GM21825 (cell line): Measurements from ENCODE around the gene ACSBG1.
"Not testable (repeated sequence)": the region's sequence is repeated elsewhere in the genome, so short reads cannot be mapped to it uniquely, and the experiment has no call there.

ENCODE experiments used
- ATAC-seq: cut with Tn5 transposase; IDR thresholded peaks from one replicate; pipeline ENCODE4 v1.9.1; 2021; ENCODE audit warnings: mild to moderate bottlenecking, moderate library complexity; ENCODE audit not compliant: unreplicated experiment

ACSBG1 gene

DNA sequence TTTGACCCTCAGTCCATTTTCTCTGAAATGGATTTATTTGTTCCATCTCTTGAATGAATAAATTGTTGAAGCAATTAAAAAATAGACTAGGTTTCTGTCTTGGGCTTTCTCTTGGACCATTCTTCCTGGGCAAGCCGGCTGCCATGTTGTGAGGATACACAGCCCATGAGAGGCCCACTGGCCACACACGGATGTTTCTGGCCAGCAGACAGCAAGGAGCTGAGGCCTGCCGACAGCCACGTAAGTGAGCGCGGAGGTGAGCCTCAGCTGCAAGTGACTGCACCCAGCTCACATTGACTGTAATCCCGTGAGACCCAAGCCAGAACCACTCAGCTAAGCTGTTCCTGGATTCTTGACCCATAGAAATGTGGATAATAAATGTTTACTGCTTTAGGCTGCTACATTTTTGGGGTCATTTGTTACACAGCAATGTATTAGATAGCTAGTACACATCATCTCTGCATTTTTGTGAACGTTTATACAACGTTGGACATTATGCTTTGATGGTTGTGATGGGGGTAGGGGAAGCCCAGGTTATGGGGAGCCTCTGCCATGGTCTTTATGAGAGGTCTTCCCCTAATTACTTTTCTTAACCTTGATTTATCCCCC is 62.4 kb downstream of the ACSBG1 start:
- no peak for ATAC-seq

DNA sequence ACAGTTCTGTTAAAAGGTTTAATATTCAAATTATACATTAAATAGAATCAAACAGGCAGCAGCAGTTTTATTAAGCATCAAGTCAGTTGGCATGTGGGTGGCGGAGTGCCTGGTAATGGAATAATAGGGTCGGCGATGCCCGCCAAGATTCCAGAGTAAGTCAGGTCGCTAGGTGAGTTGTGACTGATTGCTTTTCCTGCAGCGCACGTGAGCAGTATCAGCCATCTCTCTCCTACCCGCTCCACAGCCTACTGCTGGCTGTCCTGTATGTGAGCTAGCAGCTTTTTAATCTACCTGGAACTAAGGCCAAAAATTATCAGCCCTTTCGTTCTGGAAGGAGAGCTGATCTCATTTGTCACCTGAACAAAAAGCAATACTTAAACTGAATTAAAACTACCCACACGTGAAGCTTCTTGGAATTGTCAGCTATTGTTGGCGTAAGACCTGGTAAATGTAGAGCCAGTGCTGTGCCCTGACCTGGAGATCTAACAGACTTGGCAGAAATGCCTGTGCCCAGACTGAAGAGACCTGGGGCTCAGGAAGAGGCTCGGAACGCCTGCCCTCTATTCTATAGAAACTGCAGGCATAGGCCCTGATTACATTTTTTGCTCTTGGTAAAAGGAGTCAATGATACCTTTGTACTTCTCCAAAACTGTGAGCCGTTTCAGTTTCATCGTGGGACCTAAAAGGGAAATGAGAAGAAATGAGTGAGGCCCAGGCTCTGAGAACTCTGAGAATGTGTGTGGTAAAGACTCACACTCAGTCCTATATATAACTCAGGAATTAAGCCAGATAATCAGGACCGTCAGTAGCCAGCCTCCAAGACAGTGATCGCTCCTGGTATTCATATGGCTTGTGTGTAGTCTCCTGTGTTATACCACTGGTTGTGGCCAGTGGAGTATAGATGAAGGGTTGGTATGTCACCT is 63.3 kb downstream of the ACSBG1 start:
- peak; percentile 73 for ATAC-seq

DNA sequence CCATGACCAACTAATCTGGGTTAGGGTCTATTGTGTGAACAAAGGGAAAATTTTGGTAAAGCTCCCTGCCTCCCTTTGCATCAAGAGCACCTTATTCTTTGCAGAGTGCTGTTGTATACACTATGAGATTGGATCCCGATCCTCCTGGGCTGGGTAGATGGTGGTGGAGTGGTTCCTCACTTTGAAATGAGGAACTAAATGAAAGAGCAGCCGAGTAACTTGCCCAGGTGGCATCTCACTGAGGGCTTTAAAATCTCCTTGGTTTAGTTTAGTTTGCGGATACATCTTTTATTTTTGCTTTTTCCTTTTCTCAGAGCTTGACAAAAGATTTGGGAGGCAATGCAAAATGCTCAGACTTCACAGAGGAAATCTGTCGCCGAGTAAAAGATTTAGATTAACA is 65.8 kb downstream of the ACSBG1 start:
- ATAC-seq, result no peak

DNA sequence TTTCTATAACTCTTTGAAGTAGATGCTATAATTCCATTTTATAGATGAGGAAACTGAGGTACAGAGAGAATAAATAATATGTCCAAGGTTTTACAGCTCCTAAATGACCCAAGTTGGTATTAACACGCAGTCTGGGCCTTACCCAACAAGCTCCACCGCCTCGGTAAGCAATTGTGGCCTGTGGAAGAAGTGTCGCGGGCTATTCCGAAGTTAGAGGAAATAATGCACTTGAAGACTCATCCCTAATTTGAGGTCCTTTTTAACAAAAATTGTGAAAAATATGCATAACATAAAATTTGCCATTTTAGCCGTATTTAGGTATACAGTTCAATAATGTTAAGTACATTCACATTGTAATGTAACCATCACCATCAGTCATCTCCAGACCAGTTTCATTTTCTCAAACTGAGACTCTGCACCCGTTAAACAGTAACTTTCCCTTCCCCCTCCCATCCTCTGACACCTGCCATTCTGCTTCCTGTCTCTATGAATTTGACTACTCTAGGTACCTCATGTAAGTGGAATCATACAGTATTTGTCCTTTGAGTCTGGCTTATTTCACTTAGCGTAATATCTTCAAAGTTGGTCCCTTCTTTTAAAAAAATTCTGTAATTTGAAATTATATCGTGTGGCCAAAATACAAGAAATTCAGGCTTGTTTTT is 67.0 kb downstream of the ACSBG1 start:
- peak; percentile 66 for ATAC-seq

DNA sequence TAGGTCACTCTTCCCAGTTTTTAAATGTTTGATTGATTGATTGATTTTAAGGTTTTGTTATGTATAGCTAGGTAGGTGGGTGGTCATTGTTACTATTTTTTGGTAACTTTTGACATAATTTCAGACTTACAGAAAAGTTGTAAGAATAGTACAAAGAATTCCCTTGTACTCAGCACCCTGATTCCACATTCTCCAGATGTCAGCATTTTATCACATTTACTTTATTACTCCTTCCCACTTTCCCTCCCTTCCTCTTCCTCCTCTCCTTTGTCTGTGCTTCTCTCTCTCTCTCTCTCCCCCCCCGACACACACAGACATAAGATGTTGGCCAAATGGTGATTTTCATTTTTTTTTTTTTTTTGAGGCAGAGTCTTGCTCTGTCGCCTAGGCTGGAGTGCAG is 70.4 kb downstream of the ACSBG1 start:
- ATAC-seq, result no peak

DNA sequence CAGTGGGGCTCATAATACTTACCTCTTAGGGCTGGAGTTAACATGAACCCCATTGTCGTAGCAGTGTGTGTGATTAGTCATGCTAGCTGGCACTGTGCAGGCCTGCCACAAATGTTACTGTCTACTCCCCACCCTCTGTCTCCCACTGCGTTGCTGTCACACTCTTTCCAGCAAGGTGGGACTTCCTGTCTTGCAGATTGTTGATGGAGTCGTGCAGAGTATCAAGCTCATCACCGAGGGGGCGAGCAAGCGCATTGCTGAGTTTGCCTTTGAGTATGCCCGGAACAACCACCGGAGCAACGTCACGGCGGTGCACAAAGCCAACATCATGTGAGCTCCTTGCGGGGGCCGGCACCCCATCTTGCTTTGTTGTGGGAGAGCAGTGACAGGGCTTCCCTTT is 72.3 kb downstream of the ACSBG1 start:
- no peak for ATAC-seq

DNA sequence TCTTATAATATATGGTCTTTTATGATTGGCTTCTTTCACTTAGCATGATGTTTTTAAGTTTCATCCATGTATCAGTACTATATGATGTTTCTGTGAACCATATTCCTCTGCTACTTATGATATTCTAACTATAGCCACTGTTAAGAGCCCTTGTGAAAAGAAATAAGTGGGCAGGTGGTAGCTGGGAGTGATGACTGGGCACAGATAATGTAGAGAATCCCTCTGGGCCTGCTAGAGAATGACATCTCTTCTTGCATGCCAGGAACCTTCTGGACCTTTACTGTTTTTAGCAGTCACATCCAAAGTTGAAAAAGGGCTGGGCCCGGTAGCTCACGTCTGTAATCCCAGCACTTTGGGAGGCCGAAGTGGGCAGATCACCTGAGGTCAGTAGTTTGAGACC is 75.0 kb downstream of the ACSBG1 start:
- no peak for ATAC-seq

DNA sequence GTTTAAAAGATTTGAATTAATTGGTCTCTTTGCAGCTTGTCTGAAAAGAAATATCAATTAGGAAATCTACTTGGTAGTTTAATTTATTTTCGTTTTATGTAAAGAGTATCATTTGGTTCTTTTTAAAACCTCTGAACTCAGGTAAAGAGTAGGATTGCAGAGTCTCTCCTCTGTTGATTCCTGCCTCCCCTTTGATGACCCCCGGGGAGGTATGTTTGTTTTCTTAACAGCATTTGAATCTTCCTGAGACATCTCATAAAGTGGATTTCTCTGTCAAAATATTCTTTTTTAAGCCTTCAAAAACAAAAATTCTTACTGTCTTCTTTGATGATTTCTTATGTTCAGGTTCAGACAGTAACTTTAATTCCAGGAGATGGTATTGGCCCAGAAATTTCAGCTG is 77.2 kb downstream of the ACSBG1 start:
- no peak for ATAC-seq

DNA sequence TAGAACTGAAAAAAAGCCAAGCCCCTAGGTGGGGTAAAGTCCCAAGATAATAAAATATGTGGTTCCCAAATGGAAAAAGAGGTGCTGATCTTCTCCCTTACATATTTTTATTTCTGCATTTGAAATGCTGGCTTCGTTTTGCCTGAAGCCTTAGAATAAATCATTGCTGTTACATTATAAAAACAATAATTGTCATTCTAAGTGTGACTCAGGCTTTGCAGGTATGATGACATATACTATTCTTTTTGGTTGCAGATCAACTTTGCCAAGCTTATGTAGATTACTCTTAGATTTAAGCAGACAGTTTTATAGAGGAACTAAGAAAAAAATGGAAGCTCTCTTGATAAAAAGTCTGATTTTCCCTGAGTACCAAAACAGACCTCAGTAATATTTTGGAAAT is 77.7 kb downstream of the ACSBG1 start:
- ATAC-seq, result no peak

DNA sequence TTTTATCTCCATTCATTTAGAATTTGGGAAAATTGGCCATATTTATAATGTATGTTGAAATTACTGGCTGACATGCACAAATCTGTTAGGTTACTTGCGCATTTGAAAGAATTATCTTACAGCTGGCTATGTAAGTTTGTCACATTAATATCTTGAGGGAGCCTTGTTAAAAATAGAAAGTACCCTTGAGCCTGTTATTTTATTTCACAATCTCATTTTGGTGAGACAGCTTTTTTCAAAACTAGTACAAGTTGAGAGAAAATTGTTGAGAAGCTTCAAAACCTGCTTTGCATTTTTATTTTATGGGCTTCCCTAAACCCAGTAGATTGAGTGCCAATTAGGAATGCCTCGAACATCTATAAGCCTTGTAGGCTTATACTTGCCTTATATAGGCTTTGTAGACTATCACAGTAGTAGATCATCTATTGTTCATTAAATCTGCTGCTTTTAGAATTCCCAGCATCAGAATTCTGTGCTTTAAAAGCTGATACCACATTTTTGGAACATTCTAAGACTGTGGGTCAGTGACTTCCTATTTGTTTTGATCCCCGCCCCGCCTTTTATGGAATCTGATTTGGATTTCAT is 78.9 kb downstream of the ACSBG1 start:
- no peak for ATAC-seq

DNA sequence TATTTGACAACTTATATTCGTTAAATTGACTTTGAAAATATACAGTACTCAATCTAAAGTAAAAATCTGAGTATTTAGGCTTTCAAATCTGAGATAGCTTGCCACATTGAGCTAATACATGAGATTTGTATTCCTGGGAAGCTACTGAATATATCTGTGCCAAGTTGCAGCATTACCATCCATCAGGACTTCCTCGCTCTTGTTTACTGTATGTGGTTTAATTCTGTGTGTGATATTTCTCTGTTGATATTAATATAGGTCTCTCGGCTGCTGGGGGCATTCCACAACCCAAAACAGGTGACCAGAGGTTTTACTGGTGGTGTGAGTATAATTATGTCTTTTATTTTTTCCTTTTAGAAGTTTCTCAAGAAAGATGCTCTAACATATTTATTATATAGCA is 79.4 kb downstream of the ACSBG1 start:
- no peak for ATAC-seq

DNA sequence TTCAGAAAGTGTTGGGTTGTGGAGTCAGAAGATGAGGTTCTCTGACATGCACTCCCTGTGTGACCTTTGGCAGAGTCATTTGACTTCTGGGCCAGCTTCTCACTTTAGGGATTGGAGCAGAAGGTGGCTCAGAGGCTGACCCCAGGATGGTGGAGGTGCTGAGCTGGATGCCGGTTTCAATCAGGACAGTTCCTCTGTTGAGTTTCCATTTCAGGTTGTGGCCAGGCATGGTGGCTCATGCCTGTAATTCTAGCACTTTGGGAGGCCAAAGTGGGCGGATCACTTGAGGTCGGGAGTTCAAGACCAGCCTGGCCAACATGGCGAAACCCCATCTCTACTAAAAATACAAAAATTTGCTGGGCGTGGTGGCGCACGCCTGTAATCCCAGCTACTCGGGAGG is 83.3 kb downstream of the ACSBG1 start:
- ATAC-seq, result not testable (repeated sequence)

DNA sequence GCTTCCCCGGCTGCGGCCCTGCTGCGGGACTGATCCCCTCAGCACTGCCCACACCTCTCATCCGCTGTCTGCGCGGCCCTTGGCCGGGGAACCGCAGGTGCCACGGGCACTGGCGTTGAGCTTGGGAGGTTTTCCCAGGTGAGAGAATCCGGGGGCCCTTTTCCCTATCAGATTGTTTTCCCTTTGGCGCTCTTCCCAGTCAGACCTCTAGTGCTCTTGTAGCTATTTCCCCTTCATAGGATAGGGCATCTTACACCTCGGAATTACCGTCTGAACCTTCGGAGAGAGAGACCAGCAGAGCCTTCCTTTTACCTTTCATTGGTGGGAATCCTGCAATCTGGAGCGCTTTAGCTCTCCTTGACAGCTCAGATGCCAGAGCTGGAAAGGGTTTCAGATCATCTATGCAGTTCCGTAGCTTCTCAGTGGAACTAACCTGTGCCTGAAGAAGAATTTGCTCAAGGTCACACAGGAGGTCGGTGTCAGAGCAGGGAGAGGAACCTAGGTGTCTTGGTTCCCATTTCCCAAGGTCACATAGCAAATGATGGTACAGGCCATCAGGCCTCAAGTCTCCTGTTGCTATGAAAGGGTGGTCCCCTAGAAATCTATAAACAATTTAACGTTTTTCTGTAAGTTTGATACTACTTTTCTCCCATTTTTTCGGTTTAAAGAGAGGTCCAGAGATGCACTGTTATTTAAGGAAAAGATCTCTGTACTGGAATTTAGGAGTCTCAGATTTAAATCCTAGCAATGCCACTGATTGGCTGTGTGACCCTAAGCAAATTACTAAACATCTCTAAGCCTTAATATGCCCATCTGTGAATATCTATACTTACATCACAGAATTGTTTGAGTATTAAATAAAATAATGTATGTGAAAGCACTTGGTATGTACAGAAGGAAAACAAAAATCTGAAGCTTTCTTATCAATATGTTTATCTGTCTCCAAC is 84.3 kb downstream of the ACSBG1 start:
- peak; percentile 13 for ATAC-seq

DNA sequence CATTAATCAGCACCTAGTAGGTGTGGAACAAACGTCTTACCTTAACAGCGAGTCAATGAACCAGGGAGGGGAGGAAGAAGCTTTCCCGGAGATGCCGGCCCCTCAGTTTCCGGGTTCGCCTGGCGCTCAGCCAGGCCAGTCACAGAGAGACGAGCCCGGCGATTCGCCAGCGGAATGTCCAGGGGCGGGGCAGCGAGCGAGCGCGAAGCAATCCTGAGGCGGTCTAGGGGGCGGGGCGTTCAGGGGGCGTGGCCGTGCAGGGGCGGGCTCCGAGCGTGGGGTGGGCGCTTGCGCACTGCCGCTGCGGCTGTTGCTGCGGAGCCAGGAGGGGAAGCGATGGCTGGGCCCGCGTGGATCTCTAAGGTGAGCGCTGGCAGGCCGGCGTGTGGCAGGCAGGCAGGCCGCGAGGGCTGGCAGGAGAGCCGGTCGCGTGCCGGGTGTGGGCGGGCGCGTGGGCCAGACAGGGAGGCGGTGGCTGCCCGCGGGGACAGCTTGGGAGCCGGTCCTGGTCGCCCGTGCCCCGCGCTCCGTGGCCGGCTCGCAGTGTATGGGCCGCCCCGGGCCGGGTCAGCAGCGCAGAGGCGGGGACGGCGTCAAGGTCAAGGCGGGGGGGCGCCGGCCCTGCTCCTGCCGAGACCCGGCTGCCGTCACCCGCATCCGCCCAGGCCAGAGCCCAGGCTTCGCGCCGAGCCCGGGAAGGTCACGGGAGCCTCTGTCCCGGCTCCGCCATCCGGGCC is 85.1 kb downstream of the ACSBG1 start, which contains the start of gene IDH3A:
Gene IDH3A (plus strand): TSS at position 295 of the 737 bp plus-strand sequence. CDS start 42 bp downstream, at position 337.
- ATAC-seq, result peak; percentile 70

DNA sequence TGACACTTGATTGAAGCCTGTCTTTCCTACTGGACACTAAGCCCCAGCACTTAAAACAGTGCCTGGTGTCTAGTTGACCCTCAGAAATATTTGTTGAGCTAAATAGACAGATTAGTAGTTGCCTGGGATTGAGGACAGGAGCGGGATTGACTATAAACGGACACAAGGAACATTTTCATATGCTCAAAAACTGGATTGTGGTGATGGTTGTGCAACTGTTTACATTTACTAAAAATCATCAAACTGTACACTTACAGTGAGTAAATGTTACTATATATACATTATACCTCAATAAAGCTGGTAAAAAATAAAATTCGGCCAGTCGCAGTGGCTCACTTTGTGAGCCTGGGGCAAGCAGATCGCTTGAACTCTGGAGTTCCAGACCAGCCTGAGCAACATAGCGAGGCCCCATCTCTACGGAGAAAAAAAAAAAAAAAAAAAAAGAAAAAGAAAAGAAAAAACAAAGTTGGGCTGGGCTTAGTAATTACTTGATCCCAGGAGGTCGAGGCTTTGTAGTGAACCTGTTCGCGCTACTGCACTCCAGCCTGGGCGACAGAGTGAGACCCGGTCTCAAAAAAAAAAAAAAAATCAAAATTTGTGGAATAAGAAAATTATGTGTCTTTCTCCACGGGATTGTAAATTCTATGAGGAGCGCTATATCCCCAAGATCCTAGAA is 85.8 kb downstream of the ACSBG1 start:
- ATAC-seq, result no peak

DNA sequence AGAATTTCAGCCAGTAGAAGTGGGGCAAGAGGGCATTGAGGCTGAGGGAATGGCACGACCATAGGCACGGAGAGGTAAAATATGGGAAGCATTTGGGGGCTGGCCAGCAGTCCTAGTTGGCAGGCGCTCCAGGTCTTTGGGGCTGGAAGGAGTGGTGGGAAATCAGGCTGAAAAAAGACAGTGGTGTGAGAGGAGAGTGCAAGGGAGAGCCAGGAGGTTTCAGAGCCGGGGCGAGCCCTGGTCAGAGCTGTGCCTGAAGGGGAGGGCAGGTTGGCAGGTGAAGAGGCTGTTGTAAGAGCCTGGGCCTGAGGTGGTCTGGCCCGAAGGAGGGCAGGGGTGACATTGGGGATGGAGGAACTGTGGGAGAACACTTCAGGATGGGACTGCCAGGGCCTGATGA is 86.8 kb downstream of the ACSBG1 start:
- ATAC-seq, result no peak

DNA sequence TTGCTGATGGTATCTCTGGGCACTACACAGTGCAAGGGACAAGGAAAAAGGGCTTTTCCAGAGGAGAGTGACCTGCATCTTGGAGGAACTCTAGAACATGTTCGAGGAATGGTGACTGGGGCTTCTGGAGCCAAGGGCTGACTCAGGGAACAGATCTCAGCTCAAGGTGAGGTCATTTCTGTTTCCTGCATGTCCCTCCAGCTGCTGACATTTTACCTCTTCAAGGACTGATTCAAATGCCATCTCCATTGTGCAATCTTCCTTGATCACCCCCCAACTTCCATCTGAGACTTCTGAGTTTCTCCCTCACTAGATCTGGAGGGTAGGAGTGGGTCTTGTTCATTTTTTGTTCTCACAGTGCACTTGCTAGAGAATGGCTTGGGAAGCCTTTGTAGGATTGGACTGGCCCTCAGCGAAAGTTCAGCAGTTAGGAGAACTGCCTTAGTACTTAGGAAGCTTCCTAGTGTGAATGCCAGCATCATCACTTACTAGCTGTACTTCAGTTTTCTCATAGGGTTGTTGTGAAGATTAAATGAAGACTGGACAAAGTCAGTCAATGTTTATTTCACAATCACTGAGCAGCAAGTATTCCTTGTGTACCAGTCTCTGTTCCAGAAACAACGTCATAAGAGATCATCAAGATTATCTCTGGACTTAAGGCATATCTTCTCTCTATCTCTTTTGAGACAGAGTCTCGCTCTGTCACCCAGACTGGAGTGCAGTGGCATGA is 87.8 kb downstream of the ACSBG1 start:
- no peak for ATAC-seq

DNA sequence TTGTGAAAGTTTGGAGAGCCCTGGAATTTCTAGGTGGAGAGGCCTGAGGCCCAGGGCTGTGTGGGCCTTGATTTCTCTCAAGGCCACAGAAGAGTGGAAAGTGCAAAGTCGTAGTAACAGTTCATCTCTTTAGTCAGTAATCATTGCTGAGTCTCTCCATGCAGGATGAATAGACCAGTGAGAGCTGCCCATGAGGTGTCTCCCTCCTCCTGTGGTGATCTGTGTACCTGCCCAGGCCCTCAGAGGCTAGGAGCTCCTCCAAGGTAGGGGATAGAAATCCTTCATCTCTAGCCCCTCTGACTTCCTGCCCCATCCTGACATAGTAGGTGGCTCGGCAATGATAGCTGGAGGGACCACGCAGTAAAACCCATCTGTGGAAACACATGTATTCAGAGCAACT is 92.0 kb downstream of the ACSBG1 start:
- no peak for ATAC-seq
